Hepatocyte (in vitro differentiated cells): ENCODE results near the gene RBM19. TPM values are rescaled to one million over a fixed set of nuclear protein-coding genes. Genes with fewer than 3 reads are reported as not detected.

ENCODE experiments used
- DNase-seq: peaks from one replicate; pipeline ENCODE4 v3.0.0-alpha.2; 2016; ENCODE audit warnings: low spot score
- H2AFZ ChIP-seq: fragments of 200-600 bp; sonication (generic); 2 replicates; pipeline ENCODE4 v1.6.0; 2016; ENCODE audit warnings: antibody characterized with exemption, mild to moderate bottlenecking
- H3K27ac ChIP-seq: fragments of 200-600 bp; sonication (generic); 2 replicates; pipeline ENCODE4 v1.5.1; 2016; ENCODE audit warnings: mild to moderate bottlenecking
- H3K27me3 ChIP-seq: fragments of 200-600 bp; sonication (generic); 2 replicates; pipeline ENCODE4 v1.6.1; 2016
- H3K36me3 ChIP-seq: fragments of 200-600 bp; sonication (generic); replicated peaks from 2 replicates; pipeline ENCODE4 v1.5.1; 2016; ENCODE audit warnings: low read depth; ENCODE audit not compliant: insufficient read depth
- H3K4me1 ChIP-seq: fragments of 200-600 bp; sonication (generic); 2 replicates; pipeline ENCODE4 v1.5.1; 2016; ENCODE audit warnings: mild to moderate bottlenecking, moderate library complexity; ENCODE audit not compliant: insufficient read depth
- H3K4me2 ChIP-seq: fragments of 200-600 bp; sonication (generic); 2 replicates; pipeline ENCODE4 v1.6.0; 2016
- H3K4me3 ChIP-seq: fragments of 200-600 bp; sonication (generic); 2 replicates; pipeline ENCODE4 v1.5.1; 2016; ENCODE audit warnings: mild to moderate bottlenecking
- H3K79me2 ChIP-seq: fragments of 200-600 bp; sonication (generic); 2 replicates; pipeline ENCODE4 v1.6.0; 2017; ENCODE audit warnings: mild to moderate bottlenecking
- H3K9me2 ChIP-seq: fragments of 200-600 bp; sonication (generic); replicated peaks from 2 replicates; pipeline ENCODE4 v1.6.0; 2017; ENCODE audit warnings: mild to moderate bottlenecking; ENCODE audit not compliant: insufficient read depth
- H3K9me3 ChIP-seq: fragments of 200-600 bp; sonication (generic); 2 replicates; pipeline ENCODE4 v1.5.1; 2016; ENCODE audit warnings: low read depth, mild to moderate bottlenecking
- H4K20me1 ChIP-seq: fragments of 200-600 bp; sonication (generic); 2 replicates; pipeline ENCODE4 v1.6.0; 2016; ENCODE audit warnings: mild to moderate bottlenecking; ENCODE audit not compliant: insufficient read depth, poor library complexity, severe bottlenecking
- CTCF ChIP-seq: fragments of 200-600 bp; sonication (generic); IDR thresholded peaks from 2 replicates; pipeline ENCODE4 v1.5.1; 2016; ENCODE audit warnings: antibody characterized with exemption, mild to moderate bottlenecking; ENCODE audit not compliant: poor library complexity
- EZH2 ChIP-seq: fragments of 200-600 bp; sonication (generic); IDR thresholded peaks from 2 replicates; pipeline ENCODE4 v1.6.1; 2016; ENCODE audit warnings: antibody characterized with exemption, mild to moderate bottlenecking, borderline replicate concordance
- EZH2phosphoT487 ChIP-seq: fragments of 200-600 bp; sonication (generic); IDR thresholded peaks from one replicate; pipeline ENCODE4 v1.6.1; 2018; ENCODE audit warnings: antibody characterized with exemption, mild to moderate bottlenecking, low read depth, moderate library complexity; ENCODE audit not compliant: unreplicated experiment, severe bottlenecking
- WGBS: methylation state at CpG from one replicate; pipeline ENCODE4 v1.1.6; 2016; ENCODE audit warnings: low lambda C conversion rate; ENCODE audit errors: missing lambda C conversion rate; 5-methylcytosine and 5-hydroxymethylcytosine counted together
- polyA plus RNA-seq: library from polyadenylated mRNA; unstranded; fragments of >200 nt; fragmentation: Nextera tagmentation; extraction: Ambion mirVana; gene quantifications from 2 replicates; pipeline ENCODE4 v1.2.1, GENCODE V29; 2016
- total RNA-seq: library from RNA; depleted of rRNA; stranded (reverse); fragments of >200 nt; gene quantifications from 2 replicates; pipeline ENCODE4 v1.2.3, GENCODE V29; 2014

Gene RBM19
- total and polyA plus RNA-seq, 2 experiments from 2014 or later, result 14.5 to 16.8 TPM

GRCh38 chr12:113808095-113808951, 157.8 kb downstream of the RBM19 start:
- no peak overlapping the region for H3K27ac ChIP-seq
- H3K4me2 ChIP-seq, result no peak overlapping the region
- no peaks in the 10 kb centered on the region for H4K20me1 ChIP-seq
- no peaks in the 10 kb centered on the region for H3K4me1 ChIP-seq
- no peaks in the 10 kb centered on the region for H3K79me2 ChIP-seq
- DNase-seq, result peak; percentile 22
- TF ChIP-seq EZH2, result no peak
- no peaks in the 10 kb centered on the region for H3K9me3 ChIP-seq
- 73% methylated on average over 19 of the region's 19 CpGs for WGBS
- no peaks in the 10 kb centered on the region for H3K36me3 ChIP-seq
- no peak overlapping the region for H2AFZ ChIP-seq
- H3K4me3 ChIP-seq, result no peak overlapping the region
- no peaks in the 10 kb centered on the region for H3K27me3 ChIP-seq
- no peaks in the 10 kb centered on the region for H3K9me2 ChIP-seq

- H3K4me2 ChIP-seq, result no peak overlapping the region
- no peaks in the 10 kb centered on the region for H3K36me3 ChIP-seq
- no peaks in the 10 kb centered on the region for H4K20me1 ChIP-seq
- no peak for DNase-seq
- 90% methylated on average over 5 of the region's 5 CpGs for WGBS
- no peaks in the 10 kb centered on the region for H3K4me1 ChIP-seq
- H3K27me3 ChIP-seq, result no peaks in the 10 kb centered on the region
- H3K79me2 ChIP-seq, result no peaks in the 10 kb centered on the region
- no peak overlapping the region for H3K4me3 ChIP-seq
- H3K27ac ChIP-seq, result no peak overlapping the region
- no peak overlapping the region for H2AFZ ChIP-seq
- H3K9me3 ChIP-seq, result no peaks in the 10 kb centered on the region
- TF ChIP-seq EZH2phosphoT487 (no peak), EZH2 (no peak), CTCF (no peak)
- no peaks in the 10 kb centered on the region for H3K9me2 ChIP-seq
Measured at GRCh38 chr12:113805673-113806072, 160.5 kb downstream of the RBM19 start.

GRCh38 chr12:113804961-113805600, 161.0 kb downstream of the RBM19 start:
- 86% methylated on average over 12 of the region's 16 CpGs for WGBS
- Histone ChIP-seq H3K9me3 (no peaks in the 10 kb centered on the region), H3K4me2 (no peak overlapping the region), H3K27ac (no peak overlapping the region), H3K79me2 (no peaks in the 10 kb centered on the region), H3K36me3 (no peaks in the 10 kb centered on the region), H4K20me1 (no peaks in the 10 kb centered on the region), H3K27me3 (no peaks in the 10 kb centered on the region), H2AFZ (no peak overlapping the region), H3K4me1 (no peaks in the 10 kb centered on the region), H3K4me3 (no peak overlapping the region), H3K9me2 (no peaks in the 10 kb centered on the region)
- DNase-seq, result no peak
- TF ChIP-seq CTCF (no peak), EZH2 (no peak), EZH2phosphoT487 (no peak)

GRCh38 chr12:113803759-113804140, 162.4 kb downstream of the RBM19 start:
- no peaks in the 10 kb centered on the region for H3K4me1 ChIP-seq
- no peaks in the 10 kb centered on the region for H3K36me3 ChIP-seq
- no peaks in the 10 kb centered on the region for H4K20me1 ChIP-seq
- TF ChIP-seq CTCF, result no peak
- TF ChIP-seq EZH2phosphoT487, result no peak
- TF ChIP-seq EZH2, result no peak
- no peaks in the 10 kb centered on the region for H3K9me2 ChIP-seq
- H3K4me3 ChIP-seq, result no peak overlapping the region
- H3K4me2 ChIP-seq, result no peak overlapping the region
- WGBS, result 56% methylated on average over 3 of the region's 3 CpGs
- H3K27ac ChIP-seq, result no peak overlapping the region
- DNase-seq, result no peak
- H3K9me3 ChIP-seq, result no peaks in the 10 kb centered on the region
- H3K79me2 ChIP-seq, result no peaks in the 10 kb centered on the region
- no peak overlapping the region for H2AFZ ChIP-seq
- H3K27me3 ChIP-seq, result no peaks in the 10 kb centered on the region
